Testis (tissue), 2 donors: ENCODE data around the gene PPP1R27.

Experiments used
- POLR2A ChIP-seq: fragments of 450-650 bp; IDR thresholded peaks from one replicate; pipeline ENCODE4 v1.6.1; 2017; ENCODE audit warnings: antibody characterized with exemption, mild to moderate bottlenecking, moderate library complexity
- TF ChIP-seq, protein P1 (sequence below), 3 experiments: fragments of 450-650 bp in 2 of 3; fragments of 200-600 bp in 1 of 3; sonication (generic) in 1 of 3; IDR thresholded peaks; one replicate each; pipeline ENCODE4 v1.5.1; 2016 to 2019; ENCODE audit warnings: antibody characterized with exemption in 3 of 3, mild to moderate bottlenecking in 2 of 3, moderate library complexity in 1 of 3

DNA sequence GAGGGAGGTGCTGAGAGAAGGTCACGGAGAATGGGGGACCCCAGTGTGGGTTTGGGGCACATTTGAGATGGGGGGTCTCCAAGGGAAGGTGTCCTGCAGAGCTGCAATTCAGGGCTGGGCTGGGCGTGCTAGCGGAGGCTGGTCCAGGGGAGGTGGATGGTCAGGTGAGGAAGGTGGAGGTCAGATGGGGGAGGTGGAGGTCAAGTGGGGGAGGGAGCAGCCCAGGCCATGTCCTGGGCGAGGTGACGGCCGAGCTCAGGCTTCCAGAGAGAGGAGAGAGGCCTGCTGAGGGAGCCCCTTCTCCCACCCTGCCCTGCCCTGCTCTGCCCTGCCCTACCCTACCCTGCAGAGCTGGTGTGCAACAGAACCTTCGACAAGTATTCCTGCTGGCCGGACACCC, 24.4 kb downstream of the PPP1R27 start:
- TF ChIP-seq, protein P1, sequence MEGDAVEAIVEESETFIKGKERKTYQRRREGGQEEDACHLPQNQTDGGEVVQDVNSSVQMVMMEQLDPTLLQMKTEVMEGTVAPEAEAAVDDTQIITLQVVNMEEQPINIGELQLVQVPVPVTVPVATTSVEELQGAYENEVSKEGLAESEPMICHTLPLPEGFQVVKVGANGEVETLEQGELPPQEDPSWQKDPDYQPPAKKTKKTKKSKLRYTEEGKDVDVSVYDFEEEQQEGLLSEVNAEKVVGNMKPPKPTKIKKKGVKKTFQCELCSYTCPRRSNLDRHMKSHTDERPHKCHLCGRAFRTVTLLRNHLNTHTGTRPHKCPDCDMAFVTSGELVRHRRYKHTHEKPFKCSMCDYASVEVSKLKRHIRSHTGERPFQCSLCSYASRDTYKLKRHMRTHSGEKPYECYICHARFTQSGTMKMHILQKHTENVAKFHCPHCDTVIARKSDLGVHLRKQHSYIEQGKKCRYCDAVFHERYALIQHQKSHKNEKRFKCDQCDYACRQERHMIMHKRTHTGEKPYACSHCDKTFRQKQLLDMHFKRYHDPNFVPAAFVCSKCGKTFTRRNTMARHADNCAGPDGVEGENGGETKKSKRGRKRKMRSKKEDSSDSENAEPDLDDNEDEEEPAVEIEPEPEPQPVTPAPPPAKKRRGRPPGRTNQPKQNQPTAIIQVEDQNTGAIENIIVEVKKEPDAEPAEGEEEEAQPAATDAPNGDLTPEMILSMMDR (IDR thresholded peaks at IDR 0.05), result no peak
- TF ChIP-seq POLR2A, result no peak
